HG03175 (cell line): ENCODE data around the gene BAZ2B.

Experiments used
- ATAC-seq: cut with Tn5 transposase; IDR thresholded peaks from one replicate; pipeline ENCODE4 v1.9.1; 2021; ENCODE audit warnings: mild to moderate bottlenecking, moderate library complexity; ENCODE audit not compliant: unreplicated experiment

BAZ2B gene

GRCh38 chr2:159471340-159471739, 145.0 kb downstream of the BAZ2B start:
- no peak for ATAC-seq

- ATAC-seq, result no peak
Observed at GRCh38 chr2:159468257-159468656, 148.1 kb downstream of the BAZ2B start.

GRCh38 chr2:159462961-159463360, 153.4 kb downstream of the BAZ2B start:
- ATAC-seq, result no peak

GRCh38 chr2:159462201-159462785, 154.1 kb downstream of the BAZ2B start:
- ATAC-seq, result no peak

- no peak for ATAC-seq
Observed at GRCh38 chr2:159461076-159461475, 155.3 kb downstream of the BAZ2B start.

GRCh38 chr2:159460227-159460626, 156.1 kb downstream of the BAZ2B start:
- no peak for ATAC-seq

- no peak for ATAC-seq
Observed at GRCh38 chr2:159459279-159459678, 157.1 kb downstream of the BAZ2B start.

GRCh38 chr2:159457589-159457988, 158.8 kb downstream of the BAZ2B start:
- ATAC-seq, result no peak

- peak; percentile 44 for ATAC-seq
Observed at GRCh38 chr2:159456500-159457426, 159.6 kb downstream of the BAZ2B start.

- no peak for ATAC-seq
Observed at GRCh38 chr2:159455330-159455918, 160.9 kb downstream of the BAZ2B start.

GRCh38 chr2:159454185-159454584, 162.2 kb downstream of the BAZ2B start:
- ATAC-seq, result no peak

GRCh38 chr2:159450180-159450579, 166.2 kb downstream of the BAZ2B start:
- no peak for ATAC-seq

- no peak for ATAC-seq
Observed at GRCh38 chr2:159449504-159450124, 166.7 kb downstream of the BAZ2B start.

- ATAC-seq, result no peak
Observed at GRCh38 chr2:159446817-159447216, 169.5 kb downstream of the BAZ2B start.

GRCh38 chr2:159446201-159446600, 170.1 kb downstream of the BAZ2B start:
- ATAC-seq, result no peak

- ATAC-seq, result no peak
Observed at GRCh38 chr2:159445307-159445706, 171.0 kb downstream of the BAZ2B start.

GRCh38 chr2:159444754-159445153, 171.6 kb downstream of the BAZ2B start:
- no peak for ATAC-seq

GRCh38 chr2:159442159-159442852, 174.0 kb downstream of the BAZ2B start:
- no peak for ATAC-seq

GRCh38 chr2:159441182-159441581, 175.2 kb downstream of the BAZ2B start:
- ATAC-seq, result no peak

GRCh38 chr2:159439421-159439820, 176.9 kb downstream of the BAZ2B start:
- ATAC-seq, result no peak
